HCT116 (cell line): Measurements from ENCODE around the gene MAN1A1. TPM values are rescaled to one million over a fixed set of nuclear protein-coding genes. Genes with fewer than 3 reads are reported as not detected.

Source experiments
- ATAC-seq: fragments of 200-7000 bp; cut with Tn5 transposase; 2 replicates; pipeline ENCODE4 v1.9.1; 2020; ENCODE audit warnings: mild to moderate bottlenecking, moderate library complexity
- BruUV-seq: library from RNA; stranded (reverse); fragments of 400-500 nt; replicated peaks from 2 replicates; lab custom pipeline; 2021; lab: Mats Ljungman, UMichigan
- CTCF ChIA-PET: fragments of 300-600 bp; sonication (Branson Sonifier 250); formaldehyde crosslinking; loops from one replicate; lab custom pipeline; 2021; ENCODE audit warnings: antibody characterized with exemption; lab: Charles Lee
- POLR2A ChIA-PET: fragments of 300-600, 350-600 bp; sonication (Branson Sonifier 250); formaldehyde crosslinking; loops from one replicate; lab custom pipeline; 2021; ENCODE audit warnings: antibody characterized with exemption; lab: Charles Lee
- RAD21 ChIA-PET, 2 experiments: fragments of 300-600 bp; sonication (Branson Sonifier 250); formaldehyde crosslinking; loops; one replicate each; lab custom pipeline; 2023; ENCODE audit warnings: low total read pairs in 2 of 2; ENCODE audit not compliant: uncharacterized antibody in 2 of 2, unreplicated experiment in 2 of 2, low non-redundant PET in 1 of 2; lab: Charles Lee
- DNase-seq: peaks from one replicate; pipeline ENCODE4 v3.0.0-alpha.2; 2010; ENCODE audit warnings: low read depth, low spot score
- H2AFZ ChIP-seq: fragments of 200-600 bp; shearing (Covaris generic), sonication (generic); 2 replicates; pipeline ENCODE4 v1.6.1; 2017; ENCODE audit warnings: low read depth, mixed run types, mixed read lengths, antibody characterized with exemption, low read length; ENCODE audit not compliant: poor library complexity, severe bottlenecking
- H3K27ac ChIP-seq: 2 replicates; pipeline ENCODE4 v1.5.1; 2012; ENCODE audit warnings: low read depth, low read length
- H3K27me3 ChIP-seq: fragments of 200-600 bp; sonication (generic); 2 replicates; pipeline ENCODE4 v1.6.1; 2016; ENCODE audit warnings: mixed run types, low read length, mixed read lengths; ENCODE audit not compliant: insufficient read depth
- H3K36me3 ChIP-seq, 2 experiments: fragments of 200-500 bp in 1 of 2; fragments of 200-600 bp in 1 of 2; sonication (Bioruptor generic) in 1 of 2; sonication (generic) in 1 of 2; 2 replicates each; pipeline versions ENCODE4 v1.5.1 to v1.6.1; 2014 to 2016; ENCODE audit warnings: low read length in 2 of 2, inconsistent platforms in 1 of 2, mixed read lengths in 1 of 2, mixed run types in 1 of 2; ENCODE audit not compliant: insufficient read depth in 2 of 2, control insufficient read depth in 1 of 2
- H3K4me1 ChIP-seq, 2 experiments: fragments of 200-600 bp in 1 of 2; sonication (generic) in 1 of 2; 2 replicates each; pipeline versions ENCODE4 v1.5.1 to v1.6.1; 2012 to 2017; ENCODE audit warnings: low read length in 2 of 2, inconsistent platforms in 1 of 2, mild to moderate bottlenecking in 1 of 2, mixed read lengths in 1 of 2, mixed run types in 1 of 2, moderate library complexity in 1 of 2; ENCODE audit not compliant: insufficient read depth in 2 of 2, control insufficient read depth in 1 of 2
- H3K4me2 ChIP-seq: fragments of 200-600 bp; sonication (generic); 2 replicates; pipeline ENCODE4 v1.6.1; 2017; ENCODE audit warnings: mixed run types, low read length, mixed read lengths
- H3K4me3 ChIP-seq, 2 experiments: fragments of 200-600 bp in 1 of 2; sonication (generic) in 1 of 2; replicated peaks in 1 of 2; 2 replicates each; pipeline ENCODE4 v1.5.1; 2011 to 2016; ENCODE audit warnings: low read length in 2 of 2, control low read depth in 1 of 2, low read depth in 1 of 2, mild to moderate bottlenecking in 1 of 2, mixed read lengths in 1 of 2, mixed run types in 1 of 2
- H3K79me2 ChIP-seq: fragments of 200-600 bp; sonication (generic); 2 replicates; pipeline ENCODE4 v1.6.1; 2017; ENCODE audit warnings: mild to moderate bottlenecking, mixed run types, low read length, moderate library complexity, mixed read lengths; ENCODE audit not compliant: insufficient read depth
- H3K9ac ChIP-seq: fragments of 200-600 bp; sonication (generic); 2 replicates; pipeline ENCODE4 v1.6.1; 2016; ENCODE audit warnings: low read length, mixed read lengths
- H3K9me2 ChIP-seq: fragments of 200-600 bp; sonication (generic), shearing (Covaris generic); 2 replicates; pipeline ENCODE4 v1.6.1; 2017; ENCODE audit warnings: mixed run types, mild to moderate bottlenecking, moderate library complexity; ENCODE audit not compliant: insufficient read depth
- H3K9me3 ChIP-seq, 2 experiments: fragments of 200-500 bp in 1 of 2; fragments of 200-600 bp in 1 of 2; sonication (Bioruptor generic) in 1 of 2; sonication (generic) in 1 of 2; 2 replicates each; pipeline ENCODE4 v1.6.1; 2014 to 2017; ENCODE audit warnings: low read length in 2 of 2, mixed read lengths in 2 of 2, inconsistent platforms in 1 of 2, low read depth in 1 of 2, mild to moderate bottlenecking in 1 of 2, mixed run types in 1 of 2, moderate library complexity in 1 of 2; ENCODE audit not compliant: control insufficient read depth in 1 of 2, insufficient read depth in 1 of 2
- H4K20me1 ChIP-seq: fragments of 200-600 bp; sonication (generic), shearing (Covaris generic); 2 replicates; pipeline ENCODE4 v1.6.1; 2017; ENCODE audit warnings: mixed run types, mild to moderate bottlenecking, moderate library complexity; ENCODE audit not compliant: insufficient read depth
- CBX3 ChIP-seq: IDR thresholded peaks from 2 replicates; pipeline ENCODE4 v1.6.1; 2012; ENCODE audit warnings: low read depth
- EZH2 ChIP-seq: fragments of 200-600 bp; sonication (generic); IDR thresholded peaks from 2 replicates; pipeline ENCODE4 v1.6.1; 2017; ENCODE audit warnings: antibody characterized with exemption, mixed run types
- POLR2AphosphoS5 ChIP-seq: IDR thresholded peaks from 2 replicates; pipeline ENCODE4 v1.6.1; 2011; ENCODE audit warnings: mild to moderate bottlenecking, low read depth, low read length, moderate library complexity
- REST ChIP-seq: IDR thresholded peaks from 2 replicates; pipeline ENCODE4 v1.6.1; 2012; ENCODE audit warnings: low read depth
- SP1 ChIP-seq: IDR thresholded peaks from 2 replicates; pipeline ENCODE4 v1.6.1; 2012; ENCODE audit warnings: low read depth
- ZNF274 ChIP-seq: fragments of 200-500 bp; sonication (Bioruptor generic); IDR thresholded peaks from 2 replicates; pipeline ENCODE4 v1.6.1; 2014; ENCODE audit warnings: mild to moderate bottlenecking, low read depth, low read length, inconsistent platforms
- intact Hi-C: fragments of 100-400 bp; cut with micrococcal nuclease; formaldehyde crosslinking; loops from 2 replicates; pipeline ENCODE4 v1.10.0; 2022
- total RNA-seq: library from RNA; stranded (reverse); gene quantifications from one replicate; pipeline ENCODE4 v1.2.1, GENCODE V29; 2021; ENCODE audit not compliant: unreplicated experiment

The MAN1A1 gene
- total RNA-seq, 1 experiment from 2014 or later = 46.0 TPM

- no TSS peak for BruUV-seq
- Histone ChIP-seq H3K27ac (no peak overlapping the region), H3K27me3 (no peaks in the 10 kb centered on the region), H3K4me3 (no peak overlapping the region), H3K9me2 (no peaks in the 10 kb centered on the region), H3K4me1 (peaks cover 5 to 8% of the 10 kb centered on the region in 2 experiments; a peak in 3 of 4 replicates)
- TF ChIP-seq SP1 = 0 out of 2 replicates have a peak, but pooled peaks have one; percentile 17
- no peak for TF ChIP-seq CBX3
- no peak for TF ChIP-seq EZH2
- TF ChIP-seq, all 23 proteins: peak for 1
- Histone ChIP-seq H3K9ac (no peak overlapping the region), H3K79me2 (no peaks in the 10 kb centered on the region), H3K9me3 (no peaks in the 10 kb centered on the region), H2AFZ (no peak overlapping the region), H4K20me1 (no peaks in the 10 kb centered on the region), H3K4me2 (no peak overlapping the region), H3K36me3 (no peaks in the 10 kb centered on the region)
- CTCF ChIA-PET = no interaction called here
- POLR2A ChIA-PET = no interaction called here
- ATAC-seq (peak; percentile 46; the same call in 1 of the 2 replicates), DNase-seq (no peak)
- RAD21 ChIA-PET = interaction anchor here in 1 of 2 experiments (0.5 kb wide), 1 partner anchor 559 kb away, joined by 3 read pairs; no protein-coding TSS in a partner anchor
- intact Hi-C loops = no loop called here
Observed at GRCh38 chr6:119160911-119161310, 188.7 kb downstream of the MAN1A1 start.

- H3K4me2 ChIP-seq = no peak overlapping the region
- TF ChIP-seq REST (no peak), SP1 (no peak), ZNF274 (no peak), POLR2AphosphoS5 (no peak)
- ATAC-seq (no peak), DNase-seq (no peak)
- intact Hi-C loops = no loop called here
- no peak overlapping the region for H3K4me3 ChIP-seq
- no peak overlapping the region for H3K27ac ChIP-seq
- no peak overlapping the region for H2AFZ ChIP-seq
- no peak overlapping the region for H3K9ac ChIP-seq
- H3K9me3 ChIP-seq = no peaks in the 10 kb centered on the region
- no peaks in the 10 kb centered on the region for H3K27me3 ChIP-seq
- no peaks in the 10 kb centered on the region for H3K79me2 ChIP-seq
- CTCF ChIA-PET = no interaction called here
- POLR2A ChIA-PET = interaction anchor here (0.6 kb wide), 1 partner anchor 34 kb away, joined by 3 read pairs; no protein-coding TSS in a partner anchor
- no peaks in the 10 kb centered on the region for H3K9me2 ChIP-seq
- H4K20me1 ChIP-seq = no peaks in the 10 kb centered on the region
- no TSS peak for BruUV-seq
- H3K36me3 ChIP-seq = no peaks in the 10 kb centered on the region
- RAD21 ChIA-PET = no interaction called here
- peaks cover 5 to 8% of the 10 kb centered on the region in 2 experiments; a peak in 3 of 4 replicates for H3K4me1 ChIP-seq
Observed at GRCh38 chr6:119158057-119158848, 191.3 kb downstream of the MAN1A1 start.
